Lower leg skin (tissue), 3 donors: ENCODE data around the gene JMJD1C.

Experiments used
- CTCF ChIP-seq, 3 donors: fragments of 450-650 bp; IDR thresholded peaks; one replicate each; pipeline ENCODE4 v1.5.1; 2016; ENCODE audit warnings: antibody characterized with exemption in 3 of 3, mild to moderate bottlenecking in 3 of 3, moderate library complexity in 2 of 3
- POLR2A ChIP-seq, 2 donors: fragments of 450-650 bp; IDR thresholded peaks; one replicate each; pipeline ENCODE4 v1.6.1; 2016 to 2017; ENCODE audit warnings: antibody characterized with exemption in 2 of 2, mild to moderate bottlenecking in 1 of 2, moderate library complexity in 1 of 2

- no peak for TF ChIP-seq CTCF (IDR thresholded peaks at IDR 0.05)
- no peak for TF ChIP-seq POLR2A (IDR thresholded peaks at IDR 0.05)
Observed at GRCh38 chr10:63416376-63416775, 49.4 kb downstream of the JMJD1C start.
